GM12878 (cell line): Measurements from ENCODE around the gene BMPR2. TPM values are rescaled to one million over a fixed set of nuclear protein-coding genes. Genes with fewer than 3 reads are reported as not detected.

Experiments
- ATF7 ChIP-seq: fragments of 450-650 bp; IDR thresholded peaks from 2 replicates; pipeline ENCODE4 v1.6.1; 2016; ENCODE audit warnings: low read depth, mild to moderate bottlenecking
- CBFB ChIP-seq: IDR thresholded peaks from 2 replicates; pipeline ENCODE4 v1.6.1; 2016; ENCODE audit warnings: antibody characterized with exemption, low read depth
- CHD1 ChIP-seq: IDR thresholded peaks from 2 replicates; pipeline ENCODE4 v1.6.1; 2012; ENCODE audit warnings: low read depth, low read length, improper control_type of control experiment
- CTCF ChIP-seq, 3 experiments: IDR thresholded peaks in 2 of 3; conservative IDR thresholded peaks in 1 of 3; 2 replicates each; pipeline ENCODE4 v1.5.1; 2011; ENCODE audit warnings: low read depth in 3 of 3, low read length in 3 of 3, mild to moderate bottlenecking in 3 of 3, control low read depth in 2 of 3, moderate library complexity in 2 of 3, inconsistent platforms in 1 of 3, mixed read lengths in 1 of 3; ENCODE audit not compliant: control insufficient read depth in 2 of 3, insufficient read depth in 1 of 3; ENCODE audit errors: extremely low read depth in 1 of 3
- E2F8 ChIP-seq: fragments of 450-650 bp; IDR thresholded peaks from 2 replicates; pipeline ENCODE4 v1.6.1; 2018; ENCODE audit warnings: mild to moderate bottlenecking, low read depth, moderate library complexity; ENCODE audit not compliant: partially characterized antibody
- FOS ChIP-seq: IDR thresholded peaks from 3 replicates; pipeline ENCODE4 v1.6.1; 2011; ENCODE audit warnings: borderline replicate concordance; ENCODE audit not compliant: insufficient read length; ENCODE audit errors: extremely low read depth
- HDAC2 ChIP-seq: fragments of 200-600 bp; sonication (generic); IDR thresholded peaks from 2 replicates; pipeline ENCODE4 v1.6.1; 2017
- PKNOX1 ChIP-seq: fragments of 450-650 bp; IDR thresholded peaks from 2 replicates; pipeline ENCODE4 v1.6.1; 2016; ENCODE audit warnings: mild to moderate bottlenecking
- RAD21 ChIP-seq: IDR thresholded peaks from 2 replicates; pipeline ENCODE4 v1.6.1; 2011; ENCODE audit warnings: mild to moderate bottlenecking, low read depth, low read length, moderate library complexity; ENCODE audit not compliant: insufficient read depth
- SMARCA5 ChIP-seq: fragments of 450-650 bp; IDR thresholded peaks from 2 replicates; pipeline ENCODE4 v1.6.1; 2017; ENCODE audit warnings: mild to moderate bottlenecking
- SRF ChIP-seq, 2 experiments: IDR thresholded peaks; 2 replicates each; pipeline ENCODE4 v1.6.1; 2011; ENCODE audit warnings: low read depth in 2 of 2, low read length in 2 of 2, mild to moderate bottlenecking in 1 of 2, moderate library complexity in 1 of 2
- USF1 ChIP-seq: IDR thresholded peaks from 2 replicates; pipeline ENCODE4 v1.6.1; 2011; ENCODE audit warnings: borderline replicate concordance, low read depth, mild to moderate bottlenecking, moderate library complexity, mixed read lengths, low read length; ENCODE audit not compliant: insufficient read depth; ENCODE audit errors: extremely low read length
- YY1 ChIP-seq: IDR thresholded peaks from 2 replicates; pipeline ENCODE4 v1.6.1; 2011; ENCODE audit warnings: low read depth, mild to moderate bottlenecking, low read length
- polyA plus RNA-seq, 11 experiments: library from polyadenylated mRNA; depleted of rRNA in 4 of 11; unstranded in 6 of 11; stranded (reverse) in 5 of 11; fragments of >200 nt; fragmentation: Nextera tagmentation in 4 of 11; fragmentation: Illumina TruSeq in 1 of 11; extraction: Ambion mirVana in 4 of 11; extraction: Trizol in 1 of 11; gene quantifications; 1 replicate in 1 of 11; 2 replicates in 10 of 11; pipeline versions ENCODE4 v1.2.1 to v1.2.3, GENCODE V29; 2011 to 2016; ENCODE audit warnings: inconsistent platforms in 2 of 11, missing spikeins in 2 of 11, low read depth in 1 of 11
- total RNA-seq, 4 experiments: library from RNA; depleted of rRNA in 3 of 4; stranded (reverse); fragments of >200 nt in 3 of 4; fragmentation: Illumina TruSeq in 1 of 4; extraction: Trizol in 1 of 4; gene quantifications; 2 replicates each; pipeline versions ENCODE4 v1.2.1 to v1.2.3, GENCODE V29; 2013 to 2021

BMPR2 gene
- total and polyA plus RNA-seq, 10 of the 15 experiments (the other 5 are each of a cell fraction or from before 2014, with no cell fraction given), result 2.4 to 33.0 (median 7.1) TPM

- peak; percentile 90 to 92 (median 90) for TF ChIP-seq CTCF (IDR thresholded peaks at IDR 0.05 in 2 of 3, conservative IDR thresholded peaks at IDR 0.05 in 1 of 3; ENCODE audit: control insufficient read depth in 2 of 3, extremely low read depth in 1 of 3, insufficient read depth in 1 of 3, low read depth in 3 of 3, low read length in 3 of 3)
- TF ChIP-seq ATF7, result no peak
- no peak for TF ChIP-seq HDAC2
- TF ChIP-seq SMARCA5, result no peak
- TF ChIP-seq SRF (IDR thresholded peaks at IDR 0.05; ENCODE audit: low read depth in 2 of 2, low read length in 2 of 2), result no peak
- no peak for TF ChIP-seq CBFB
- no peak for TF ChIP-seq PKNOX1
- TF ChIP-seq FOS, result no peak
- TF ChIP-seq YY1, result peak; percentile 77
- TF ChIP-seq RAD21, result peak; percentile 94
- no peak for TF ChIP-seq E2F8
- no peak for TF ChIP-seq CHD1
- no peak for TF ChIP-seq USF1
Observed at GRCh38 chr2:202588647-202589581, 212.8 kb downstream of the BMPR2 start (continued).
